NCI-H2029 (cell line): ENCODE results near the gene NLGN4X.

ENCODE experiments used
- DNase-seq: peaks from one replicate; lab custom pipeline; 2025; lab: John Stamatoyannopoulos, UW

NLGN4X gene

GRCh38 chrX:6228720-6229119 is at the start of gene NLGN4X:
NLGN4X (minus strand) TSS chrX:6228867; CDS start chrX:6151466, 77,401 bp downstream.
- no peak for DNase-seq

- DNase-seq: no peak
Measured at GRCh38 chrX:6266041-6266440, 37.4 kb upstream of the NLGN4X start.

GRCh38 chrX:6262959-6263358 is 34.3 kb upstream of the NLGN4X start:
- DNase-seq: no peak

GRCh38 chrX:6257025-6257424 is 28.4 kb upstream of the NLGN4X start:
- no peak for DNase-seq

- DNase-seq: no peak
Measured at GRCh38 chrX:6244666-6245065, 16.0 kb upstream of the NLGN4X start.

GRCh38 chrX:6238576-6238975 is 9.9 kb upstream of the NLGN4X start:
- DNase-seq: no peak

GRCh38 chrX:6227935-6228334 is 732 bp downstream of the NLGN4X start:
- DNase-seq: no peak

GRCh38 chrX:6227453-6227835 is 1.2 kb downstream of the NLGN4X start:
- DNase-seq: no peak

- no peak for DNase-seq
Measured at GRCh38 chrX:6226596-6227452, 1.8 kb downstream of the NLGN4X start.

GRCh38 chrX:6225911-6226595 is 2.6 kb downstream of the NLGN4X start:
- DNase-seq: no peak

GRCh38 chrX:6225288-6225910 is 3.3 kb downstream of the NLGN4X start:
- no peak for DNase-seq

GRCh38 chrX:6223516-6223915 is 5.2 kb downstream of the NLGN4X start:
- DNase-seq: no peak

GRCh38 chrX:6210230-6210629 is 18.4 kb downstream of the NLGN4X start:
- DNase-seq: no peak

GRCh38 chrX:6203462-6204215 is 25.0 kb downstream of the NLGN4X start:
- no peak for DNase-seq

GRCh38 chrX:6199486-6199885 is 29.2 kb downstream of the NLGN4X start:
- DNase-seq: no peak

- no peak for DNase-seq
Measured at GRCh38 chrX:6187256-6187655, 41.4 kb downstream of the NLGN4X start.

GRCh38 chrX:6184900-6185515 is 43.7 kb downstream of the NLGN4X start:
- no peak for DNase-seq

- no peak for DNase-seq
Measured at GRCh38 chrX:6175914-6176313, 52.8 kb downstream of the NLGN4X start.

GRCh38 chrX:6170424-6170823 is 58.2 kb downstream of the NLGN4X start:
- DNase-seq: no peak

- DNase-seq: no peak
Measured at GRCh38 chrX:6169407-6169806, 59.3 kb downstream of the NLGN4X start.

GRCh38 chrX:6163721-6164120 is 64.9 kb downstream of the NLGN4X start:
- no peak for DNase-seq

- DNase-seq: no peak
Measured at GRCh38 chrX:6159468-6159867, 69.2 kb downstream of the NLGN4X start.
